Fibroblast of skin of right quadriceps (primary cell): ENCODE data around the gene MUC7.
"Not testable (repeated sequence)": the region's sequence is repeated elsewhere in the genome, so short reads cannot be mapped to it uniquely, and the experiment has no call there.

Source experiments
- DNase-seq: peaks from one replicate; pipeline ENCODE4 v3.0.0-alpha.2; 2013

The MUC7 gene

GRCh38 chr4:70471897-70472296 is at the start of gene MUC7:
Gene MUC7 (plus strand): TSS chr4:70472197. CDS start chr4:70474022, 1,825 bp downstream.
- DNase-seq = no peak

- DNase-seq = no peak
Observed at GRCh38 chr4:70425306-70425705, 46.7 kb upstream of the MUC7 start.

DNA sequence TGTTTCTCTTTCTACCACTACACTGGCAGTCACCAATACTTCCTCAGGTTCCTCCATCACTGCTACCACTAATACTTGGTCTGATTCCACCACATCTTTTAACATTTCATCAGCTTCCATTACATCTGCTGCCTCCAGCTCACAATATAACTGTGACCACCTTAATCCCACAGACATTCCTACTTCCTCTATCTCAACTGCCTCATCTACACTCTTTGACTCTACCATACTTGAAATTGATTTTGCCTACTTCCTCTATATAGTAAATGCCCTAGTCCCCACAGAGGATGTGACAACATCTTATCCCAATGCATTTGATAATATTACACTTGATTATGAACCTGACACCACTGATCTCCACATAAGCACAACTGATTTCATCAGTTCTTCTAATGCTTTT is 45.2 kb upstream of the MUC7 start:
- no peak for DNase-seq

DNA sequence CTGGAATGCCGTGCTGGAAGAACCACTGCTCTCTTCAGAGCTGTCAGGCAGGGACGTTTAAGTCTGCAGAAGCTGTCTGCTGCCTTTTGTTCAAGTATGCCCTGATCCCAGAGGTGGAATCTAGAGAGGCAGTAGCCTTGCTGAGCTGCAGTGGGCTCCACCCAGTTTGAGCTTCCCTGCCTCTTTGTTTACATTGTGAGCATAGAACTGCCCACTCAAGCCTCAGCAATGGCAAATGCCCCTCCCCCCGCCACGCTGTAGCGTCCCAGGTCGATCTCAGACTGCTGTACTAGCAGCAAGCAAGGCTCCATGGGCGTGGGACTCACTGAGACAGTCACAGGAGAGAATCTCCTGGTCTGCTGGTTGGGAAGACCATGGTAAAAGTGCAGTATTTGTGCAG is 34.8 kb upstream of the MUC7 start:
- no peak for DNase-seq

DNA sequence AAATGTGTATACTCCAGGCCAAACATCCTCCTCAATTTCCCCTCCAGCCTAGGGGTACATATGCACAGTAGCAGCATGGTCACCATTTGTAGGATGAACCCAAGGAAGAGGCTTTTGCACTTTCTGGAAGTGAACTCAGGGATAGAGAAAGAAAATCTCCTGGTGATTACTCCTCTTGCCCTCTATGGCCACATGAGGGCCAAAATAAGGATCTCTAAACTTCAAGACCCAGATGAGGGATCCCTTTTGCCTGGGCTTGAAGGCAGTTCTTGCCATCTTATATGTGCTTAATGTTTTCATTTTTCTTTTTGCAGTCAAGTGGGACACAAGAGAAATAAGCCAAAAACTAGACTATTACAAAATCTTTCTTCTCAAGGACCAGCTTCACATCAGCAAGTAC is 29.5 kb upstream of the MUC7 start:
- DNase-seq = no peak

DNA sequence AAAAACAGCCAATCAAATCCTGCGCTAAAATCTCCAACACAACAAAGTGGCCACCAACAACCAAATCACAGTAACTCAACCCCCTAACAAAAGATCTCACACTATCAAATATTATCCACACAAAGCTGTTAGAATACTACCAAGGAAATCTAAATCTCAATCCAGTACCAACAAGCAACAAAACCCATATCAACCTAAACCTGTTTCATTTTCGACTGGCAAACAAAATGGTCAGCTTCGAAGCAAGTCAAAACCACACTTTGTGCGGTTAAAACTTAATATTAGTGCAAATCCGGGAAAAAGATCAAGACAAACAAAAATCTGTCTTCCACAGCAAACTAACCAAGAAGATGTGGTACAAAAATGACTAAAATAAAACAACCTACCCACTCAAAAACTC is 28.7 kb upstream of the MUC7 start:
- no peak for DNase-seq

DNA sequence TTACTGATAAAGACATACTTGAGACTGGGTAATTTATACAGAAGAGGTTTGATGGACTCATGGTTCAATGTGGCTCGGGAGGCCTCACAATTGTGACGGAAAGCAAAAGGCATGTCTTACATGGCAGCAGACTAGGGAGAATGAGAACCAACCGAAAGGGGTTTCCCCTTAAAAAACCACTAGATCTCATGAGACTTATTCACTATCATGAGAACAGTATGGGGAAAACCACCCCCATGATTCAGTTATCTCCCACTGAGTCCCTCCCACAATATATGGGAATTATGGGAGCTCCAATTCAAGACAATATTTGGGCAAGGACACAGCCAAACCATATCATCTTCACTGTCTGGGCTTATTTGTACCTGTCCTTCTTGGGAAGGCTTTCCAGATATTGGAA is 22.8 kb upstream of the MUC7 start:
- no peak for DNase-seq

- DNase-seq = no peak
Observed at GRCh38 chr4:70452946-70453345, 19.1 kb upstream of the MUC7 start.

GRCh38 chr4:70463335-70463734 is 8.7 kb upstream of the MUC7 start:
- no peak for DNase-seq

DNA sequence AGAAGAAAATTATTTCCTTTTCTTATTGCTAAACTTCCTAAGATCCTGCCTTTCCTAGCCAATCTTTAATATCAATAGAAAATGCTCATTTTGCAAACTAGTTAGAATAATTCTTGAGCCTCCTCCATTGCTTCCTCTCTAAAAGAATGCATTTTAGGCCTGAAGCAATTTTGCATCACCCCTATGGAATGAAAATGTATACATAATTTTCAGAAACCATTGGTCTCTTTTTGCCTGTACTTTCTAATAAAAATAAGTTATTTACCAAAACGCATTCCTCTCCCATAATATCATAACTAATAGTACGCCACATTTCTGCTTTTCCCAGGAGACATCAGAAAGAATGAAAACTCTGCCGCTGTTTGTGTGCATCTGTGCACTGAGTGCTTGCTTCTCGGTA is 1.7 kb downstream of the MUC7 start:
- DNase-seq = no peak

GRCh38 chr4:70488748-70489147 is 16.8 kb downstream of the MUC7 start:
- DNase-seq = no peak

DNA sequence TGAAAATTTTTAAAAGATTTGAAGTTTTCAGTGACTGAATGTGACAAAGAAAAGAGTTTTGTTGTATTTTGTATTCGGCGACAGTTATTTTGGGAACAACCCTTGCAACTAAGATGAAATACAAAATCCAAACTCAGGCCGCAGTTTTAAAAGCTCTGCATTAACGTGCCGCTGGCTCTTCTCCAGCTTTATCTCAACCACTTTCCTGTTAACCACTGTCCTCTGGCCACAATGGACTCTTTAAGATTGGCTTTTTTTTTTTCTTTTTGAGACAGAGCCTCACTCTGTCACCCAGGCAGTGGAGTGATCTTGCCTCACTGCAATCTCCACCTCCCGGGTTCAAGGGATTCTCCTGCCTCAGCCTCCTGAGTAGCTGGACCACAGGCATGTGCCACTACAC is 24.2 kb downstream of the MUC7 start:
- DNase-seq = no peak

DNA sequence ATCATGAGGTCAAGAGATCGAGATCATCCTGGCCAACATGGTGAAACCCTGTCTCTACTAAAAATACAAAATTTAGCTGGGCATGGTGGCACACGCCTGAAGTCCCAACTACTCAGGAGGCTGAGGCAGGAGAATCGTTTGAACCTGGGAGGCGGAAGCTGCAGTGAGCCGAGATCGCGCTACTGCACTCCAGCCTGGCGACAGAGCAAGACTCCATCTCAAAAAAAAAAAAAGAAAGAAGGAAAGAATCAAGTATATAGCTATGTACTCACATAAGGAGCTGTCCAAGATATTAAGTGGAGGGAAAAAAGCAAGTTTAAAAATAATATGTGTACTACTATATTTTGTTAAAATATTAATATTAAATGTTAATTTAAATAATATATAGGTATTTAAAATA is 29.8 kb downstream of the MUC7 start:
- DNase-seq = not testable (repeated sequence)

DNA sequence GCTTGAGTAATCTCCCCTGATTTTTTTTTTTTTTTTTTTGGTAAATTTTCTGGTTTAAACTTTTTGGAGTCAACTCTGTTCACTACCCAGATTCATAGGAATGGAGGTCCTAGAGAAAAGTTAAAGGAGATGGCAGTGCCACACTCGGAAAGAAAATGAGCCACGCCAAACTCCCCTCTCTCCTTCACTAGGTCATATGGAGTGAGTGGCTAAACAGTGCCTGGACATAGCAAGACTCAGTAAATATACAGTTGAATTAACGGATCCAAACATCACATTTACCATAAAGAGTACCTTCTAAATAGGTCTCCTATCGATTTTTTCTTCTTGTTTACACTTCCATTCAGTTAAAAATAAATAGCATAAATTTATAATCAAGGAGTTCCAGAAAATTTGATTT is 32.7 kb downstream of the MUC7 start:
- no peak for DNase-seq

- peak; percentile 23 for DNase-seq
Observed at GRCh38 chr4:70505151-70505748, 33.3 kb downstream of the MUC7 start.

- no peak for DNase-seq
Observed at GRCh38 chr4:70508801-70509200, 36.8 kb downstream of the MUC7 start.

- no peak for DNase-seq
Observed at GRCh38 chr4:70511365-70511764, 39.4 kb downstream of the MUC7 start.

GRCh38 chr4:70515367-70516250 is 43.6 kb downstream of the MUC7 start:
- DNase-seq = peak; percentile 9

DNA sequence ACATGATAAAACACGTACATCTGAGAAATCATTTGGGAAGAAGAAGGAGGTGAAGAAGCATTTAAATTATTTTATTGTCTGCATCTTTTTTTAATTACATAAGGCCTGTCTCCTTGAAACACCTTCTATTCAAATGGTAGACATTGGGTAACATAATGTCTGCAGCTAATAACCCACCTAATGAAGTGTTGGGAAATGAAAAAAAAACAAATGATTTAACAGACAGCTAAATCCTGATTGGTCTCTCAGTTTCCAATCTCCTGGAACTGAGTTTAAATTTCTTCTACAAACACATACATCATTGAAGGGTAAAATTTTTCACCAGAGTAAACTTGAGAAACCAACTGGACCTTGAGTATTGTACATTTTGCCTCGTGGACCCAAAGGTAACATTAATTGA is 46.3 kb downstream of the MUC7 start, which contains the start of gene AMTN:
TSS of gene AMTN (plus strand) at position 301 of the 400 bp plus-strand sequence. CDS start 209 bp downstream, outside the sequence.
- no peak for DNase-seq

DNA sequence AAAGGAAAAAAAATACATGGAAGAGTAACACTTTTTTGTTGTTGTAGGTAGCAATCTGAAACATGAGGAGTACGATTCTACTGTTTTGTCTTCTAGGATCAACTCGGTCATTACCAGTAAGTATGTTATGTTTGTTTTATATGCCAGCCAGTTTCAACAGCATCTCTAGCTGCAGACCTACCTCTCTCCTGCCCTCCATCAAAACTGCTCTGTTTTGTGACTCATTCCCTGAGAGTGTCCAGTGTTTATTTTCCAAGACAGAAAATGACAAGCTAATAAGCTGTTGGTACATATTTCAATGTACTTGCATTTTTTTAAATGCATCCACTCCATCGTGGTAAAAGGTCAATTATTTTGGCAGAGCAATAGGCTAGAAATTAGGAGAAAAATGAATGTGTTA is 46.7 kb downstream of the MUC7 start:
- DNase-seq = no peak

DNA sequence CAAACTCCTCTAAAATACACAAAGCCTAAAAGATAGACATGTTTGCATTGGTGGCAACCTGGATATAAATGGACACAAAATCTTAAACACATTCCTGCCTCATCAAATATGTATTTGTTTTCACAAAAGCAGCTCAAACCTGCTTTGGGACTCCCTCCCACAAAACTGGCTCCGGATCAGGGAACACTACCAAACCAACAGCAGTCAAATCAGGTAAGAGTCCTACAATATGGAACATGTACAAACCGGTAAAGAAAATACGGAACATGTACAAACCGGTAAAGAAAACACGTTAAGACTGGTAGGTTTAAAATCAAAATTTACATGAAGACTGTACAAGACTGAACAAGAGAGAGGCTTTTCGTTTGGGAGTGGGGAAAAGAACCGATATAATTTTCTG is 50.6 kb downstream of the MUC7 start:
- DNase-seq = no peak

DNA sequence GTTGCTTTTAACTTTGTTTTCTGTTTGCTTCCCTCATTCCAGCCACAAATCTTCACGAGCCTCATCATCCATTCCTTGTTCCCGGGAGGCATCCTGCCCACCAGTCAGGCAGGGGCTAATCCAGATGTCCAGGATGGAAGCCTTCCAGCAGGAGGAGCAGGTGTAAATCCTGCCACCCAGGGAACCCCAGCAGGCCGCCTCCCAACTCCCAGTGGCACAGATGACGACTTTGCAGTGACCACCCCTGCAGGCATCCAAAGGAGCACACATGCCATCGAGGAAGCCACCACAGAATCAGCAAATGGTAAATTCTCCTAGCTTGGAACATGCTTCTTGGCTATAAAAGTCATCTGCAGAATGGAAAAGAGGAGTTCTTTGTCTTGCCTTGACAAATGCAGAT is 59.0 kb downstream of the MUC7 start:
- no peak for DNase-seq

DNA sequence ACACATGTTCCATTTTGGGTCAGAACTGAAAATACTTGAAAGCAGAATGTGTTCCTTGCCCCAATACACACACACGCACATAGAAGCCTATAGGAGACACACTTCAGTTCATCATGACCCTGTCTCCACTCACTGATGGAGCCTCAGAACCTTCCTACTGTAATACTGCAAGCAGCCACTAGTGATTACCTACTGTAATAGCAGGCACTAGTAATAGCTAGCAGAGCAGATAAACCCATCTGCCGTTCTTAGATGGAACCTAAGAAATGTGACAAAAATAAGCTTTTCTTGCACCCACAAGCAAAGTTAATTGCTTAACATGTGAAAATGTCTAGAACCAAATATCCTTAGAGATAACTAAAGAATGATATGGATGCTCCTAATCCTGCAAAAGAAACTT is 60.0 kb downstream of the MUC7 start:
- DNase-seq = no peak
